T47D (cell line): ENCODE measurements around the gene MGMT.

Experiments used
- DNase-seq, 2 experiments: peaks; one replicate each; pipeline versions ENCODE4 v3.0.0 to v3.0.0-alpha.2; 2011 to 2012; ENCODE audit warnings: low read depth in 1 of 2, low spot score in 1 of 2
- JUND ChIP-seq: IDR thresholded peaks from 2 replicates; pipeline ENCODE4 v1.6.1; 2012; ENCODE audit warnings: low read depth
- in situ Hi-C: cut with HindIII; loops from 2 replicates; pipeline ENCODE4 v1.10.0; 2016; ENCODE audit warnings: low sequenced_read_pairs, low pct_unique_long_range_greater_than_20kb

MGMT gene

DNA sequence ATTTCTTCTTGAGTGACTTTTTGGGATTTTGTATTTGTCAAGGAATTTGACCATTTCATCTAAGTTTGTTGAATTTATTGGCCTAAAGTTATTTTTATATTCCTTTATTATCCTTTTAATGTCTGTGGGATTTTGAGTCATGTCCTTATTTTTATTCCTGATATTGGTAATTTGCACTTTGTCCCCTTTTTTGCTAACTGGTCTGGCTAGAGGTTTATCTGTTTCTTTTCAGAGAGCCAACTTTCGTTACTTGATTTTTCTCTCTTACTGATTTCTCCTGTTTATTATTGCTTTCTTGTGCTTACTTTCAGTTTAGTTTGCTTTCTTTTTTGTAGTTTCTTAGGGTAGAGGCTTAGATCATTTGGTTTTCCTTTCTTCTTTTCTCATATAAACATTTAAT is 14.6 kb downstream of the MGMT start:
- TF ChIP-seq JUND, result no peak
- in situ Hi-C loops, result no loop called here

GRCh38 chr10:129483430-129484010 is 16.5 kb downstream of the MGMT start:
- no peak for TF ChIP-seq JUND
- in situ Hi-C loops, result no loop called here
- DNase-seq, result no peak

More for the DNA sequence above, 14.6 kb downstream of the MGMT start:
- no peak for DNase-seq

DNA sequence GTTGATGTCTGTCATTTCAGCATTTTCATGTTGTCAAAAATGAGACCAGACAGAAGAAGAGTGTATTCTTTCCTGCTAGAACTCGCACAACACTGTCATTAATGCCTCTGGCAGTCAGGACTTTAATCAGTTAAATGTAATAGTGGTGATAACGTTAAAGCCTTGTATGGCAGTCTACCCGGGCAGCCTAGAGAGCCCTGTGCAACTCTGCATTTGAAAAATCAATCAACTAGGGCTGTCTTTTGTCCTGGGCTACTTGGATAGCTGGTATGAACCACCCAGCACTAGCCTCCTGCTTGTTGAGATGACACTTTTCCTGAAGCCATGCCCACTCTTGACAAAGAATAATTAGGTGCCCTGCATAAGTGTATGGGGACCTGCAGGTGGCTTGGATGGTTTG is 19.8 kb downstream of the MGMT start:
- no peak for TF ChIP-seq JUND
- in situ Hi-C loops, result no loop called here
- DNase-seq, result no peak

GRCh38 chr10:129491123-129491734 is 24.2 kb downstream of the MGMT start:
- peak in 1 of 2 experiments; percentile 30 for DNase-seq
- TF ChIP-seq JUND, result no peak
- in situ Hi-C loops, result no loop called here

- TF ChIP-seq JUND, result no peak
- in situ Hi-C loops, result no loop called here
- no peak for DNase-seq
Observed at GRCh38 chr10:129494176-129494575, 27.1 kb downstream of the MGMT start.

DNA sequence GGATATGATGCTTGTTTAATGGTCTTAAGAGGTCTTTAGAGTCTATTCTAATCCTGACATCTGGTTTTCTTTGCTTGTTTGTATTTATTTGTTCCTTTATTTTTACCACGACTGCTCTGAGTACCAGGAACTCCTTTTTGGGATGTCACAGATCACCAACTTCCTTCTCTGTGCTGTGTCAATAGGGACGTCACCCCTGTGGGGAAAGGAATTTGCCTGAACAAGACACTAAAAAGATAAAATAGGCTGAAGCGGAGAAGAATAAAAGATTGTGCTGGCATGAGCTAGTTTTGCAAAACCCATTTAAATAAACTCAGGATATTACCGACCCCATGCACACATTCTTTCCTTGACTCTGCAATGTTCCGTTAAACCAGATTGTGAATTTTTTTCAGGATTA is 27.7 kb downstream of the MGMT start:
- in situ Hi-C loops, result no loop called here
- no peak for TF ChIP-seq JUND
- no peak for DNase-seq

DNA sequence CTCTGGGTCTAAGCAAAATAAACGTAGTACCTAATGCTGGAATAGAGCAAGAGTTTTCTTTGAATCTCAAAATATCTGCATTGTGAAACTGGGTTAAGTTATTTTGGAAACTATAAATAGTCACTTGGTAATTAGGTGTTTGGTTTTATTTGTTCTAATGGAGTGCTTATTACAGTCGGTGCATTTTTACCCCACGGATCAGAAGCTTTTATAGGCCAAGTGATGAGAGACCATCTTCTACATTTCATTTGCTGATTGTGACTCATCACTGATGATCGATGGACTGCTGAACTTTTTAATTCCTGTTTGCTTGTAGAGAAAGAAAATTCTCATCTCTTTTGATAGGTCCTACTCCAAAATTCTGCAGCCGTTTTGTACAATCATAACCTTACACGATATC is 28.2 kb downstream of the MGMT start:
- in situ Hi-C loops, result no loop called here
- no peak for TF ChIP-seq JUND
- no peak for DNase-seq

GRCh38 chr10:129495698-129496097 is 28.7 kb downstream of the MGMT start:
- in situ Hi-C loops, result no loop called here
- no peak for TF ChIP-seq JUND
- DNase-seq, result no peak

GRCh38 chr10:129497013-129497412 is 30.0 kb downstream of the MGMT start:
- no peak for DNase-seq
- TF ChIP-seq JUND, result no peak
- in situ Hi-C loops, result no loop called here

DNA sequence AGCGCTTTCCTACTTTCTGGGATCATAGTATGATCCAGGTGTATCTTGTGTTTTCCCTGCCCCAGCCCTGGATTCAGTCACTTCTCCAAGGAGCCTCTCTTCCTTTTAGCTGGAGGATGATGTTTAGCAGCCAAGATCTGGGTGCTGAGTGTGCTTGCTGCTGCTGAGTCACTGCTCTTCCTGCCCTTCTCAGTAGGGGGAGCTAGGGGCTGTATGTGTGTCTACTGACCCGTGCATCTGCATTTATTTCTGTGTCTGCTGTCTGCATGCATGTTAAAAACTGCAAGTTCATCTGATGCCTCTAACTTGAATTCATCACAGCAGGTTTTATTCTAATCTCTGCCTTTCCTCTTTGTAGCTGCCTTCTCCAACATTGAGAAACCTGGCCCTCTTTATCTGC is 31.6 kb downstream of the MGMT start:
- no peak for TF ChIP-seq JUND
- no peak for DNase-seq
- in situ Hi-C loops, result no loop called here

- DNase-seq, result no peak
- in situ Hi-C loops, result no loop called here
- no peak for TF ChIP-seq JUND
Observed at GRCh38 chr10:129500617-129501339, 33.7 kb downstream of the MGMT start.

GRCh38 chr10:129501652-129502436 is 34.8 kb downstream of the MGMT start:
- in situ Hi-C loops, result no loop called here
- no peak for DNase-seq
- no peak for TF ChIP-seq JUND

DNA sequence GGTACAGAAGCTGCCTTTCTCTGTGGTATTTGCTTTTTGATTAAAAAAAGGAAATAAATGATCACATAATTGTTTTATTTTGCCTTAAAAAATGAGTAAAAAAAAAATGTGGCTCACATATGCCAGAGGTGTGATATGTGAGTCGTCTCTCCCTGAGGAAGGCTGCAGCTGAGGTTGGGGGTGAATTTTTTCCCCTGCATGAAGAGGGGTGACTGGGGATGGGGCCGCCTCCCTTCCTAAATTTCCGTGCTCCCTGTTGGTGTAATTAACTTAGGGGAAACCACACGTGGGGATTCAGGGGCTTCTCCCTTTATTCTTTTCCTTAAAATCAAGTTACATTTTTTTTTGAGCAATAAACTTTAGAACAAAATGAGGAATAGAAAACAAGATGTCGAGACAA is 35.4 kb downstream of the MGMT start:
- TF ChIP-seq JUND, result no peak
- DNase-seq, result no peak
- in situ Hi-C loops, result no loop called here
